Lower lobe of right lung (tissue), 2 donors: ENCODE data around the gene SPARC. TPM values are rescaled to one million over a fixed set of nuclear protein-coding genes. Genes with fewer than 3 reads are reported as not detected.

ENCODE experiments used
- ATAC-seq, 2 donors: fragments of 200-7000 bp; cut with Tn5 transposase; one replicate each; pipeline ENCODE4 v1.9.1; 2020 to 2022; ENCODE audit warnings: mild to moderate bottlenecking in 2 of 2, moderate library complexity in 2 of 2
- DNase-seq: peaks from one replicate; pipeline ENCODE4 v3.0.0-alpha.2; 2020
- H3K27ac ChIP-seq: fragments of 200-600 bp; one replicate; pipeline ENCODE4 v1.8.0; 2022
- H3K27me3 ChIP-seq: fragments of 200-600 bp; one replicate; pipeline ENCODE4 v1.8.0; 2022; ENCODE audit warnings: low read depth
- H3K36me3 ChIP-seq: fragments of 200-600 bp; one replicate; pipeline ENCODE4 v1.8.0; 2022; ENCODE audit warnings: mild to moderate bottlenecking
- H3K4me1 ChIP-seq: fragments of 200-600 bp; one replicate; pipeline ENCODE4 v1.8.0; 2022
- H3K4me3 ChIP-seq: fragments of 200-600 bp; one replicate; pipeline ENCODE4 v1.8.0; 2022; ENCODE audit warnings: mild to moderate bottlenecking
- H3K9me3 ChIP-seq: fragments of 200-600 bp; one replicate; pipeline ENCODE4 v1.8.0; 2022
- CTCF ChIP-seq: fragments of 200-600 bp; IDR thresholded peaks from one replicate; pipeline ENCODE4 v1.8.0; 2022; ENCODE audit warnings: antibody characterized with exemption, mild to moderate bottlenecking
- intact Hi-C: fragments of 100-400 bp; cut with DNase I; formaldehyde crosslinking; loops from one replicate; pipeline ENCODE4 v1.11.0; 2022
- total RNA-seq: library from RNA; stranded (reverse); fragmentation: NEBNext Ultra II Directional; extraction: Animal tissue kit (Norgen Biotek cat#: 25700); gene quantifications from one replicate; pipeline ENCODE4 v1.2.1, GENCODE V29; 2021
- donor health status: DM: no; HTN: yes; CAD: no; lungs with severe emphysema.

The SPARC gene
- total RNA-seq, 1 donor from 2014 or later: 904 TPM

GRCh38 chr5:151625285-151625684 lies 61.4 kb downstream of the SPARC start:
- ATAC-seq (no peak), DNase-seq (no peak)
- no peak overlapping the region for H3K4me3 ChIP-seq
- no peaks in the 10 kb centered on the region for H3K9me3 ChIP-seq
- H3K4me1 ChIP-seq: no peaks in the 10 kb centered on the region
- H3K36me3 ChIP-seq: no peaks in the 10 kb centered on the region
- intact Hi-C loops: no loop called here
- no peak for TF ChIP-seq CTCF
- H3K27me3 ChIP-seq: peaks cover 5% of the 10 kb centered on the region
- no peak overlapping the region for H3K27ac ChIP-seq

- Histone ChIP-seq H3K27ac (no peak overlapping the region), H3K9me3 (no peaks in the 10 kb centered on the region), H3K4me1 (no peaks in the 10 kb centered on the region), H3K36me3 (no peaks in the 10 kb centered on the region), H3K27me3 (peaks cover 9% of the 10 kb centered on the region), H3K4me3 (no peak overlapping the region)
- DNase-seq (no peak), ATAC-seq (no peak)
- intact Hi-C loops: no loop called here
- TF ChIP-seq CTCF: no peak
Observed at GRCh38 chr5:151624476-151624875, 62.2 kb downstream of the SPARC start.

- Histone ChIP-seq H3K4me1 (no peaks in the 10 kb centered on the region), H3K9me3 (no peaks in the 10 kb centered on the region), H3K27ac (no peak overlapping the region), H3K36me3 (no peaks in the 10 kb centered on the region), H3K27me3 (peaks cover 9% of the 10 kb centered on the region), H3K4me3 (no peak overlapping the region)
- intact Hi-C loops: no loop called here
- no peak for TF ChIP-seq CTCF
- no peak for ATAC-seq
- no peak for DNase-seq
Observed at GRCh38 chr5:151622367-151623088, 64.2 kb downstream of the SPARC start.

GRCh38 chr5:151620461-151620840 lies 66.3 kb downstream of the SPARC start:
- intact Hi-C loops: no loop called here
- no peak overlapping the region for H3K4me3 ChIP-seq
- H3K4me1 ChIP-seq: no peaks in the 10 kb centered on the region
- ATAC-seq (no peak), DNase-seq (no peak)
- TF ChIP-seq CTCF: no peak
- no peaks in the 10 kb centered on the region for H3K36me3 ChIP-seq
- H3K9me3 ChIP-seq: no peaks in the 10 kb centered on the region
- H3K27ac ChIP-seq: no peak overlapping the region
- peaks cover 9% of the 10 kb centered on the region for H3K27me3 ChIP-seq

GRCh38 chr5:151619812-151620460 lies 66.8 kb downstream of the SPARC start:
- H3K27me3 ChIP-seq: peaks cover 13% of the 10 kb centered on the region
- DNase-seq: no peak
- no peak for ATAC-seq
- H3K27ac ChIP-seq: no peak overlapping the region
- H3K36me3 ChIP-seq: no peaks in the 10 kb centered on the region
- H3K9me3 ChIP-seq: no peaks in the 10 kb centered on the region
- H3K4me1 ChIP-seq: no peaks in the 10 kb centered on the region
- no peak for TF ChIP-seq CTCF
- intact Hi-C loops: no loop called here
- no peak overlapping the region for H3K4me3 ChIP-seq
